GM19025 (cell line): ENCODE measurements around the gene EBF3.

ENCODE experiments used
- ATAC-seq: cut with Tn5 transposase; IDR thresholded peaks from one replicate; pipeline ENCODE4 v1.9.1; 2021; ENCODE audit warnings: mild to moderate bottlenecking, low read depth, moderate library complexity; ENCODE audit not compliant: unreplicated experiment

Gene EBF3, protein sequence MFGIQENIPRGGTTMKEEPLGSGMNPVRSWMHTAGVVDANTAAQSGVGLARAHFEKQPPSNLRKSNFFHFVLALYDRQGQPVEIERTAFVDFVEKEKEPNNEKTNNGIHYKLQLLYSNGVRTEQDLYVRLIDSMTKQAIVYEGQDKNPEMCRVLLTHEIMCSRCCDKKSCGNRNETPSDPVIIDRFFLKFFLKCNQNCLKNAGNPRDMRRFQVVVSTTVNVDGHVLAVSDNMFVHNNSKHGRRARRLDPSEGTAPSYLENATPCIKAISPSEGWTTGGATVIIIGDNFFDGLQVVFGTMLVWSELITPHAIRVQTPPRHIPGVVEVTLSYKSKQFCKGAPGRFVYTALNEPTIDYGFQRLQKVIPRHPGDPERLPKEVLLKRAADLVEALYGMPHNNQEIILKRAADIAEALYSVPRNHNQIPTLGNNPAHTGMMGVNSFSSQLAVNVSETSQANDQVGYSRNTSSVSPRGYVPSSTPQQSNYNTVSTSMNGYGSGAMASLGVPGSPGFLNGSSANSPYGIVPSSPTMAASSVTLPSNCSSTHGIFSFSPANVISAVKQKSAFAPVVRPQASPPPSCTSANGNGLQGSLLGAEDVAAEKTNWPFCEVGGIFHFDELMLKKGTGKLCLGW

DNA sequence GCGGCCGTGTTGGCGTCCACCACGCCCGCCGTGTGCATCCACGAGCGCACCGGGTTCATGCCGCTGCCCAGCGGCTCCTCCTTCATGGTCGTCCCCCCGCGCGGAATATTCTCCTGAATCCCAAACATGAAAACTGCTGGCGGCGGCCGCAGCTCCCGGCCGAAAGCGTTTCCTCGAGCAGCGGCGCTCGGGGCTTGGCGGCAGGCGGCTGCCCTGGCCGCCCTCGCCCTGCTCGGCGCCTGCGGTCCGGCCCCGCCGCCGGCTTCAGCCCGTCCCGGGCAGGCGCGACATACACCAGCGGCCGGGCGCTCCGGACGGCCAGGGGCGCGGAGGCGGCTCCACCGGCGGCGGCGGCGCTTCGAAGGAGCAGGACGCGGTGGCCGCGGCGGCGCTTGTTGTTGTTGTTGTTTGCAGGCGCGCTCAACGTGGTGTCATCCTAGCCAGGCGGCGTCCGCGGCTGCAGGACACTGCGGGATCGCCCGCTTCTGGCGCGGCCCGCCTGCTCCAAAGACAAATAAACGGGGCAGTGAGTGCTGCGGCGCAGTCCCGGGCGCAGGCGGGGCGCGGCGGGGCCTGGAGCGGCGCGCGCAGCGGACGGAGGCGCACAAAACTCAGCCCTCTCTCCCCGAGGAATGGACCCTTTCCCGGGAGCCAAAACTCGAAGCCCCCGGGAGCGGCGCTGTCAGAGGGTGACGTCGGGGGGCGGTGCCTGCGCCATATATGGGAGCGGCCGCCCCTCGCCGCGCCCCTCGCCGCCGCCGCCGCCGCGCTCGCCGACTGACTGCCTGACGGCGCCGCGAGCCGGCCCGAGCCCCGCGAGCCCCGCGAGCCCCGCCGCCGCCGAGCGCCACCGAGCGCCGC, at the start of gene EBF3:
Gene EBF3, minus strand, starts transcription at position 634 of the 861 bp plus-strand sequence. Its CDS starts 506 bp downstream, at position 128.
- no peak for ATAC-seq

DNA sequence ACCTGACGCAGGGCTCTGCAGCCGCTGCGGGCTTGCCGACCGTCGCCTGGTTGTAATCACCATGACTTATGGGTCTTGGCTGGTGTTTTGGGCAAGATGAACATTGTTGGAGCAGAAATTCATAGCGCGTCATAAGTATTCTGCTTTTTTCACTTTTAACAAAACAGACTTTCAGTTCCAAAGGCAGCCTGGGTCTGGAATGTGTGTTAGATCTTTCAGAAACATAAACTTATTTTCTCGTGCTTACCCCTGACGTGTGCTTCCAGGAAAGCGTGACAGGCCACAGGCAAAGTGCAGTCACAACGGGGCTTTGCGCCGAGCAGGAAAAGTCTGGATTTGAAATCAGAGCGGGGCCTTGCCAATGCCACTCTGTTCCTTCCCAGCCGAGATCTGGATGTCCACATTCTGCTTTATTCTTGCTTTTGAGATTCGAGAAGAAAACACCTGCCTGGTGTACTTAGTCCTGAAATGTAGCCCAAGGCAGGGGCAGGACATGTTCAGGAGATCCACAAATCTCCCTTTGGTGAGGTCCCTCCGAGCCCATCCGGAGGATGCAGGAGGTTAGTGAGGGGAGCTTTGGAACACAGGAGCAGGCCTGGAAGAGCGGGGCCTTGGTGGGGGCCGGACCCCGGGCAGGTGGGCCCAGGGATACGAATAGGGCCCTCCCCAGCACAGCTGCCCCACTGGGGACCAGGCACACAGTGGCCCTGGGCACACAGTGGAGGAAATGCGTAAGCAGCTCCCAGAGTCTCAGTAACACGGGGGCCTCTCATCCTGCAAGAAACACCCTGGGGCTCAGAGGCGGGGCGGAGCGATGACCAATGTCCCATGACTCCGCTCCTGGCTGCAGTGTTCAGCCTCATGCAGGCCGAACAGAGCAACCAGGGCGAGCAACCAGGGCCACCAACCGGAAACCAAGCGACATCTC, 49.5 kb upstream of the EBF3 start:
- ATAC-seq = no peak

GRCh38 chr10:130012129-130012528, 48.1 kb upstream of the EBF3 start:
- no peak for ATAC-seq

GRCh38 chr10:130010653-130011052, 46.6 kb upstream of the EBF3 start:
- ATAC-seq = no peak

- ATAC-seq = no peak
These were observed 45.2 kb upstream of the EBF3 start for GRCh38 chr10:130009228-130009627.

GRCh38 chr10:130003787-130004613, 39.9 kb upstream of the EBF3 start:
- ATAC-seq = no peak

DNA sequence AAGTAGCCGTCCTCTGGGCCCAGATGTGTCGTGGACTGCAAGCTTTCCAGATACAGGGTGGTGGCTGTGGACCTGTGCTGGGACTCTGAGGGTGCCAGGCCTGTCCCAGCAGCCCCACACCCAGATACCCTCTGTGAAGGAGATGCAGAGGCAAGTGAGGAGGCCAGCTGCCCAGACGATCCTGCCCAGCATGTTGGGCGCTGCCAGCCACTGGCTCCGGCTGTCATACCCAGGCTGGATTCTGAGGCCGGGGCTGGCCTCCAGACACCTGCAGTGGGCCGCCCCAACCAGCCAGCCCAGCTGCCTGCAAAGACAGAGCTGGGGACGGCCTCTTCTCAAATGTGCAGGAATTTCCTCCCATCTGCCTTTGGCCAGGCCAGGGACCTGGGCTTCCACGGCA, 39.1 kb upstream of the EBF3 start:
- no peak for ATAC-seq

- ATAC-seq = no peak
These were observed 38.5 kb upstream of the EBF3 start for GRCh38 chr10:130002606-130003005.

DNA sequence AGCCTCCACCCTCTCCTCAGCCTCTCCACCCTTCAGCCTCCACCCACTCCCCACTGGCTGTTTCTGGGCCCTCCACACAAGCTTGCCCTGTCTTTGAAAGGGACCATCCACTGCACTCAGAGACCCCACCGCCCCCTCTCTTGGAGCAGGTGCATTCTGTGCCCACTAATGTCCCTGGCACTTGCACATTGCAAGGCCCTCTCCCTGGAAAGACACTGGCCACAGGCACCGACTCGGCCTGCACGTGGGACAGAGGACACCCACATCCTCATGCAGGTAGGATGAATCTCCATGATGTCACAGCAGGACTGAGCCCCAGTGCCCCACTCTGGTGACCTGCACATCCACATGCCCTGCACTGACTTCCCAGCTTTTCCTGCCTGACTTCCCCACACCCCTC, 36.8 kb upstream of the EBF3 start:
- no peak for ATAC-seq

DNA sequence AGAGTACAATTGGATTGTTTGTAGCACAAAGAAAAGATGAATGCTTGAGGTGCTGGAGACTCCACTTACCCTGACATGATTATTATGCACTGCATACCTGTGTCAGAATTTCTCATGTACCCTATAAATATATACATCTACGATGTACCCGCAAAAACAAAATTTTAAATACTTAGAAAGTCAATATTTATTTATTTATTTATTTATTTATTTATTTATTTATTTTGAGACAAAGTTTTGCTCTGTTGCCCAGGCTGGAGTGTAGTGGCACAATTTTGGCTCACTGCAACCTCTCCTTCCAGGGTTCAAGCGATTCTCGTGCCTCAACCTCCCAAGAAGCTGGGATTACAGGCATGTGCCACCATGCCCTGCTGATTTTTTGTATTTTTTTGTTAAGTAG, 35.1 kb upstream of the EBF3 start:
- ATAC-seq = no peak

- no peak for ATAC-seq
These were observed 29.5 kb upstream of the EBF3 start for GRCh38 chr10:129993621-129994020.

- no peak for ATAC-seq
These were observed 28.3 kb upstream of the EBF3 start for GRCh38 chr10:129992356-129992755.

- no peak for ATAC-seq
These were observed 18.8 kb upstream of the EBF3 start for GRCh38 chr10:129982825-129983224.

DNA sequence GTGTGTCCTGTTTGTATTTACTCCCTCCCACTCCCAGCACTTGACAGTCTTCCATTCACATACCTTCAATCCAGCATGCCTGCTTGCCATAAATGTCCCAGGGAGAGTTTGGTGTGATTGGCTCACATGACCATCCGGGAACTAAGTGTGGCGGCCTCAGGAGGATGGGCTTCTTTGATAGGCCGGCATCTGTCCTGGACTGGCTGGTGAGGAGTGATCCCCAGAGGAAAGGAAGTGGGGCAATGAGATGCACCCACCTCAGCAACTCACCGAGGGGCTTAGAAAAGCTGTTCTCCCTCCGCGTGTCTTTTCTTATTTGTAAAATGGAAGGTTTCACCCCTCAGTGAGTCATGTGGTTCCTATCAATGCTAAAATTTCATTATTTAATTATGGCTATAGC, 14.9 kb upstream of the EBF3 start:
- ATAC-seq = no peak

DNA sequence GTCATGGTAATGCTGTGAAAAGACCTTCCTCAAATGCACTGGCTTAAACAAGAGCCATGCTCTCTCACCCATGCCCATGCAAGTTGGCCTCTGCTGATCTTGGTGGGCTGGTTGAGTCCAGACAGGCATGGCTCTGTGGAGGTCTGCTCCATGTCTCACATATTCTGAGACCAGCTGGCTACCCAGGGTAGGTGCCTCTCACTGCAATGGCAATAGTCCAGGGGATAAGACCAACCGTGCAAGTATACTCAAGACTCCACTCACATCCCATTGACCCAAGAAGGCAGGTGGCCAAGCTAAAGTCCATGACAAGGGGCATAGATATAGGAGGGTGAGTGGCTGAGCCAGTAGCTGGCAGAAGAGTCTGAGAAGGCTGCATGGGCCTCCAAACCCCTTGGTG, 14.2 kb upstream of the EBF3 start:
- ATAC-seq = no peak

- no peak for ATAC-seq
These were observed 13.7 kb upstream of the EBF3 start for GRCh38 chr10:129977794-129978193.

- ATAC-seq = no peak
These were observed 9.6 kb upstream of the EBF3 start for GRCh38 chr10:129973674-129974059.

DNA sequence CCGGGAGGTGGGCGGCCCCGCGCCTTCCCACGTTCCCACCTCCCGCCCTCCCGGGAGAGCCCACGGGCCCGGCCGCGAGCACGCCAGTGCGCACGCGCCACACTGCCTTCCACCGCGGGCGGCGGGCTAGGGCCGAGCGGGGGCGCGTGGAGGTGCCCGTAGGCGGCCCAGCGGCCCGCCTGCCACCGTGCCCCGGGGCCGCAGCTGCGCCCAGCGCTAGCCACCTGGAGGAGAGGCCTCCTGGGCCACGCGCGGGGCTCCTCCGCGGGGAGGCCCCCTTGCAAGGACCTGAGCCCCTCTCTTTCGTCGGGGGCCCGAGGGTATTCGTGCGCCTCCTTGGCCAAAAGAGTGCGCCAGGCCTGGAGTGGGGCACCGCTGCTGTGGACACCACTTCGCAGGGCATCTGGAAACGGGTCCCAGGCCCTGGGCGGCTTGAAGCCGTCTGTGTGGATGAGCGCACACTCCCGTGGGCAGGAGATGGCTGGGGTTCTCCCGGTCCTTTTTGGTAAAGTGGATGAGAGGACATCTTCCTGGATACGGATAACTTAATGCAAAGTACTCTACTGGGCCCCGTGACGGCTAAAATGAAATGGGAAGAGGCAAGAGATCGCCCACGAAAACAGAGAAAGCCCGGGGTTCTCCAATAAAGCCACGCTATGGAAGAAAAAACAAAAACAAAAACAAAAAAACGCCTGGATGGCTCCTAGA, 9.0 kb upstream of the EBF3 start:
- ATAC-seq = no peak
